ENCODE measurements around the gene PLEKHN1. TPM values are rescaled to one million over a fixed set of nuclear protein-coding genes. Genes with fewer than 3 reads are reported as not detected.

Gene PLEKHN1
- total RNA-seq, 1 donor from 2014 or later, result 15.2 TPM

GRCh38 chr1:995665-996633 lies 29.7 kb downstream of the PLEKHN1 start:
- intact Hi-C loops (cut with DNase I), result no loop called here
- no peak overlapping the region for H3K27ac ChIP-seq
- no peaks in the 10 kb centered on the region for H3K27me3 ChIP-seq
- H3K4me1 ChIP-seq, result peaks cover 20% of the 10 kb centered on the region
- H3K9me3 ChIP-seq, result peaks cover 8% of the 10 kb centered on the region
- TF ChIP-seq POLR2A (IDR thresholded peaks at IDR 0.05) (no peak), POLR2AphosphoS5 (IDR thresholded peaks at IDR 0.05; ENCODE audit: insufficient read depth in 1 of 2, low read depth in 1 of 2) (no peak)
- TF ChIP-seq, protein P1, sequence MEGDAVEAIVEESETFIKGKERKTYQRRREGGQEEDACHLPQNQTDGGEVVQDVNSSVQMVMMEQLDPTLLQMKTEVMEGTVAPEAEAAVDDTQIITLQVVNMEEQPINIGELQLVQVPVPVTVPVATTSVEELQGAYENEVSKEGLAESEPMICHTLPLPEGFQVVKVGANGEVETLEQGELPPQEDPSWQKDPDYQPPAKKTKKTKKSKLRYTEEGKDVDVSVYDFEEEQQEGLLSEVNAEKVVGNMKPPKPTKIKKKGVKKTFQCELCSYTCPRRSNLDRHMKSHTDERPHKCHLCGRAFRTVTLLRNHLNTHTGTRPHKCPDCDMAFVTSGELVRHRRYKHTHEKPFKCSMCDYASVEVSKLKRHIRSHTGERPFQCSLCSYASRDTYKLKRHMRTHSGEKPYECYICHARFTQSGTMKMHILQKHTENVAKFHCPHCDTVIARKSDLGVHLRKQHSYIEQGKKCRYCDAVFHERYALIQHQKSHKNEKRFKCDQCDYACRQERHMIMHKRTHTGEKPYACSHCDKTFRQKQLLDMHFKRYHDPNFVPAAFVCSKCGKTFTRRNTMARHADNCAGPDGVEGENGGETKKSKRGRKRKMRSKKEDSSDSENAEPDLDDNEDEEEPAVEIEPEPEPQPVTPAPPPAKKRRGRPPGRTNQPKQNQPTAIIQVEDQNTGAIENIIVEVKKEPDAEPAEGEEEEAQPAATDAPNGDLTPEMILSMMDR (IDR thresholded peaks at IDR 0.05), result no peak
- no peak overlapping the region for H3K4me3 ChIP-seq
- no peaks in the 10 kb centered on the region for H3K36me3 ChIP-seq
- DNase-seq (ENCODE audit: extremely low spot score in 2 of 2), result peak in 1 of 2 donors; percentile 86

DNA sequence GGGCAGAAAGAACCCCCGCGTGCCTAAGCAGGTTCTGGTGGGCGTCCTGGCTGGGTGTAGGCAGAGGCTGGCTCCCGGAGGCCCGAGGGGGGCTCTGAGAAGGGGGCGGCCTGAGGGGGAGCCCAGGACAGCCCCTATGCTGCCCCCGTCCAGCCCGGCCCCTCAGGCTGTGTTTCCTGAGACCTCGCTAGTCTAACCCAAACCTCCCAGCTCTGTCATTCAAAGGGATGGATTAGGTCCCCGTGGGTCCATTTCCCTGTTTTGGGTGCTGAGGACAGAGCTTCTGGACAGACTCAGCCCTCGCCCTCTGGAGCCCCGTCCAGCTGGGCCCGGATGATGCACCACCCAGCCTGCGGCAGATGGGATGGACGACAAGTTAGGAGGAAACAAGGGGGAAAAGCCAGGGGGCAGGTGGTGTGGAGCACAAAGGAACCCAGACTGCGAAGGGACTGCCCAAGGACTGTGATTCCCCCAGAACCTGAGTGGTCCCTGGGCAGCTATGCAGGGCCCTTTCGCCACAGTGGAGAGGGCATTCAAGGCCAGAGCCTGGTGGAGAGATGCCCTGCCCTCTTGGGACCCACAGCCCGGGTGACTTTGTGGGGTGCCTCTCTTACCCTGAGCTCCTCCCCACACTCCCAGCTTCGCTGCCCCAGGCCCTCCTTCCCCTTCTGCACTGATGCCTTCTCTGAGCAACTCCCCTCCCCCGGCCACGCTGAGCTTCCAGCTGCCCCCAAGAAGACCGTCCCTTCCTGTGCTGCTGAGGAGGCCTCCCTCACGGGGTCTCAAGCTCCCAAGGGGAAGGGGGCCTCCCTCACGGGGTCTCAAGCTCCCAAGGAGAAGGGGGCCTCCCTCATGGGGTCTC lies 30.8 kb downstream of the PLEKHN1 start:
- intact Hi-C loops (cut with DNase I), result no loop called here
- Histone ChIP-seq H3K36me3 (no peaks in the 10 kb centered on the region), H3K4me3 (no peak overlapping the region), H3K4me1 (peaks cover 31% of the 10 kb centered on the region), H3K9me3 (peaks cover 6% of the 10 kb centered on the region), H3K27me3 (no peaks in the 10 kb centered on the region), H3K27ac (no peak overlapping the region)
- peak in 1 of 2 donors; percentile 83 for DNase-seq (ENCODE audit: extremely low spot score in 2 of 2)
- TF ChIP-seq POLR2A (IDR thresholded peaks at IDR 0.05), result no peak
- TF ChIP-seq, protein P1 (IDR thresholded peaks at IDR 0.05), result no peak

DNA sequence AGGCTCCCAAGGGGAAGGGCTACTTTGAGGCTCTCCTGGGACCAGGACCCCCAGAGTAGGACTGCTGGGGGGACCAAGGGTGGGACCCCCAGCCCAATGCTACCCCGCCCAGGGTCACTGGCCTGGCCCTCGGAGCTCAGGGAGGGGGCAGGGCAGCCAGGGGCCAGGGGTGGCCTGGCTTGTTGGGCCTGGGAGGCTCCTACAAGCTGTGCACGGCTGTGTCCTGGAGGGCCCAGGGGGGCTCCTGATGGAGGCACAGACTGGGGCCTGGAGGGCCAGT lies 31.4 kb downstream of the PLEKHN1 start:
- no peak for DNase-seq (ENCODE audit: extremely low spot score in 2 of 2)
- Histone ChIP-seq H3K36me3 (no peaks in the 10 kb centered on the region), H3K9me3 (peaks cover under 1% of the 10 kb centered on the region), H3K27me3 (no peaks in the 10 kb centered on the region), H3K4me3 (no peak overlapping the region), H3K4me1 (peaks cover 34% of the 10 kb centered on the region), H3K27ac (no peak overlapping the region)
- intact Hi-C loops (cut with DNase I), result no loop called here
- TF ChIP-seq, protein P1 (IDR thresholded peaks at IDR 0.05), result no peak
- TF ChIP-seq POLR2A (IDR thresholded peaks at IDR 0.05), result no peak
- no peak for TF ChIP-seq POLR2AphosphoS5 (IDR thresholded peaks at IDR 0.05; ENCODE audit: insufficient read depth in 1 of 2, low read depth in 1 of 2)

DNA sequence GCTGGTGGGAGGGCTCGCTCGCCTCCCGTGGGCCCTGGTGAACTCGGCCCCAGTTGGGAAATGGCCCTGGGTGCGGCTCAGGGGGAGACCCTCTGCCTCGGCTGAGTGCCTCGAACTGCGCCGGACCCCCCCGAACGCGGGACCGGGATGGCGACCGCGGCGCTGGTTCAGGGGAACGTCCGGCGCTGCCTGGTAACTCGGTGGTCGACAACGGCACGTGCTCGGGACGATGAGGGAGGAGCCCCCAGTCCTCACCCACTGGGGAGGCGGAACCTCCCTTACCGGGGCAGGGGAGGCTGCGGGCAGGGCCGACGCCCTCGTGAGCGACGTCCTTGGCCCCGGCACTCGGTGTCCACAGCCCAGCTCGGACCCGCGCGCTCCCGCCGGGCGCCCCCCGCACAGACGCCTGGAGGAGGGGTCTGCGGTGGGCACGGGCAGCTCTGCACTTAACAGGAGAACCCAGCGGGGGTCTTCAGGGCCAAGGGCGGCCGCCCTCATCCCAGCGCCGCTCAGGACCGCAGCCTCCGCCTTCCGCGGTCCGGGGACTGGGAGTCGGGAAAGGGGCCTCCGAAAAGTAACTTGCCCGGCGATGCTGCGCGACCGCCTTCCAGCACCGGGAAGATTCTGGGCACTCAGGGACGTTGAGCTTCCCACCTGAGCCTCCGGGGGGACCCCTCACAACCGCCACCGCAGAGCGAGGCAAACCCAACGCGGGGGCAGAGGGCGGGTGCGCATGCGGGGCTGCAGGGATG lies 31.9 kb downstream of the PLEKHN1 start:
- Histone ChIP-seq H3K4me3 (peak overlapping the region; percentile 61 to 73), H3K9me3 (no peaks in the 10 kb centered on the region), H3K36me3 (no peaks in the 10 kb centered on the region), H3K4me1 (peaks cover 34% of the 10 kb centered on the region), H3K27me3 (no peaks in the 10 kb centered on the region), H3K27ac (peak overlapping the region; percentile 99)
- intact Hi-C loops (cut with DNase I), result no loop called here
- peak in 1 of 2 donors; percentile 79 for DNase-seq (ENCODE audit: extremely low spot score in 2 of 2)
- TF ChIP-seq POLR2A (IDR thresholded peaks at IDR 0.05) (no peak), POLR2AphosphoS5 (IDR thresholded peaks at IDR 0.05; ENCODE audit: insufficient read depth in 1 of 2, low read depth in 1 of 2) (peak in 1 of 2 donors; percentile 12)
- TF ChIP-seq, protein P1 (IDR thresholded peaks at IDR 0.05), result no peak

Data from vagina (tissue), 2 donors.